NT2/D1 (cell line): Measurements from ENCODE around the gene RPL23.

Source experiments
- SUZ12 ChIP-seq: IDR thresholded peaks from 2 replicates; pipeline ENCODE4 v1.6.1; 2011; ENCODE audit not compliant: insufficient read length, insufficient read depth; ENCODE audit errors: extremely low read depth
- YY1 ChIP-seq: IDR thresholded peaks from 2 replicates; pipeline ENCODE4 v1.6.1; 2011; ENCODE audit not compliant: insufficient read length, insufficient read depth
- ZNF274 ChIP-seq: IDR thresholded peaks from 2 replicates; pipeline ENCODE4 v1.6.1; 2011; ENCODE audit warnings: mild to moderate bottlenecking, low read depth, low read length

DNA sequence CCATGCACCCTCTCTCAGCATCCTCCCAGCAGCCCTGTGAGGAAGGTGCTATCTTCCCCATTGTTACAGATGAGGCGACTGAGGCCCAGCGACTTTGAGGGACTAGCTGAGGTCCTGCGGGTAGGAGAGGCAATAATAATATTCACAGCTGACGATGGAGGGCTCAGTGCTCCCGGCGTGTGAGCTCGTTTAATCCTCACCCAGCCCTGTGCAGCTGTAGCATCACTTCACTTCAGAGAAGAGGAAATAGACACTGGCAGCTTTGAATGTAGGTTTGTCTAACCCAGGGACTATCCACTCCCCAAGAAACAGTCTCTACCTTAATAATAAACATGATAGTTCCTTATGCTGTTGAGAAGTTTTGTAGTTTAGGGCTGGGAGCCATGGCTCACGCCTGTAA, 37.9 kb upstream of the RPL23 start:
- TF ChIP-seq YY1 (no peak), SUZ12 (no peak), ZNF274 (no peak)
